Prostate gland (tissue), 2 donors: ENCODE results near the gene IVD. TPM values are rescaled to one million over a fixed set of nuclear protein-coding genes. Genes with fewer than 3 reads are reported as not detected.

ENCODE experiments used
- DNase-seq: peaks from one replicate; pipeline ENCODE4 v3.0.0-alpha.2; 2019; ENCODE audit warnings: low spot score
- H3K27ac ChIP-seq, 2 donors: fragments of 200-600 bp; sonication (generic); 2 replicates each; pipeline ENCODE4 v1.5.1; 2017 to 2019
- H3K27me3 ChIP-seq: fragments of 200-600 bp; sonication (generic); replicated peaks from 2 replicates; pipeline ENCODE4 v1.5.1; 2019; ENCODE audit not compliant: insufficient read depth
- H3K36me3 ChIP-seq, 2 donors: fragments of 200-600 bp; sonication (generic); 1 replicate in 1 of 2; 2 replicates in 1 of 2; pipeline versions ENCODE4 v1.5.1 to v1.8.1; 2017 to 2019
- H3K4me1 ChIP-seq: fragments of 200-600 bp; sonication (generic); replicated peaks from 2 replicates; pipeline ENCODE4 v1.5.1; 2019
- H3K4me3 ChIP-seq, 2 donors: fragments of 200-600 bp; sonication (generic); 2 replicates each; pipeline ENCODE4 v1.5.1; 2017 to 2019
- H3K9me3 ChIP-seq: fragments of 200-600 bp; sonication (generic); 2 replicates; pipeline ENCODE4 v1.5.1; 2017
- POLR2A ChIP-seq: fragments of 450-650 bp; IDR thresholded peaks from one replicate; pipeline ENCODE4 v1.6.1; 2016; ENCODE audit warnings: antibody characterized with exemption, mild to moderate bottlenecking
- POLR2AphosphoS5 ChIP-seq: sonication (generic); formaldehyde crosslinking; IDR thresholded peaks from one replicate; pipeline ENCODE4 v1.6.1; 2017; ENCODE audit warnings: antibody characterized with exemption
- WGBS: methylation state at CpG from one replicate; pipeline ENCODE4 v1.1.5; 2018; 5-methylcytosine and 5-hydroxymethylcytosine counted together
- intact Hi-C: fragments of 100-400 bp; cut with DNase I; formaldehyde crosslinking; loops from one replicate; pipeline ENCODE4 v1.14.2; 2022
- total RNA-seq, 2 donors: library from RNA; depleted of rRNA; stranded (reverse); fragments of >200 nt; gene quantifications; one replicate each; pipeline ENCODE4 v1.1.0, GENCODE V29; 2016
- TF ChIP-seq, protein P1 (sequence below), 4 experiments: fragments of 200-600 bp in 2 of 4; fragments of 450-650 bp in 2 of 4; sonication (generic) in 2 of 4; IDR thresholded peaks; 1 replicate in 3 of 4; 2 replicates in 1 of 4; pipeline ENCODE4 v1.5.1; 2016 to 2019; ENCODE audit warnings: antibody characterized with exemption in 4 of 4, mild to moderate bottlenecking in 2 of 4, moderate library complexity in 2 of 4

IVD gene
- total RNA-seq, 2 donors from 2014 or later: 112 to 115 TPM

DNA sequence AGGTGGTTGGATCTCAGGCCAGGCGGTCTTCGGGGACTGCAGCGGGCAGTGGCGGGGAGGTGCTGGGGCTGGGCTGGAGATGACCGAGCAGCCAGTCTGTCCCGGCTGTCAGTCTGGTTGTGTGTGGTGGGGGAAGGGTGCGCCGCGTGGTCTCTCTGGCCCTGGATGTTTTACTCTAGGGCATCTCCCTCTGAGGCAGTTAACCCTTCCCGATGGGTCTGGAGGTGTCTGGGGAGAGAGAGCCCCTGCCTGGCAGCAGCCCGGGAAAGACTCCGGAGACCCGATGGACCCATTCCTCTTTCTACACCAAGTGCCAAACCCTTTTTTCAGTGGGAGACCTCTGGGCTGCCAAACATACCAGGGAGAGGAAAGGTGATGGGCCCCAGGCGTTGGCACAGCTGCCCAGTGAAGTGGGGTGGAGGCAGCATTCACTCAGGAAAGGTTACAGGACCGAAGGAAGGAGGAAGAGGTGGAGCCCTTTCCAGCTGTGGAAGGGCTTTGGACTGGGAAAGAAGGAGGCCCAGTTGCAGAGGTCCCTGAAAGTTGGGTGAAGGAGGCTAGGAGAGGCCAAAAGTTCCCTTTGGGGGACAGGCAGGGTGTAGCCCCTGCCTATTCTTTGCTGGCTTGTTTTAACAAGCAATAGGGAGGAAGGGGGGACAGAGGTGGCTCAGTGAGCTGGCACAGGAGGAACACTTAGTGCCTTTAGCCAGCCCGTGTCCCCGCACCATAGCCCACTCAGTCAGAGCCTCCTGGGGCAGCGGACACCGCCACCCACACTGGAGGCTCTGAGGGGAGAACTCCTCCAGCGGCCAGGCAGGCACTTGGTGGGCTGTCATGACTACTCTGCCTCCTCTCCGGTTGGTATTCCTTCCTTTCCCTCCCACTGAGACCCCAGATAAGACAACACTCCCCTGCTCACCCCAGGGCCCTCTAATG lies 32.4 kb downstream of the IVD start:
- TF ChIP-seq POLR2A: no peak
- TF ChIP-seq POLR2AphosphoS5: no peak
- TF ChIP-seq, protein P1, sequence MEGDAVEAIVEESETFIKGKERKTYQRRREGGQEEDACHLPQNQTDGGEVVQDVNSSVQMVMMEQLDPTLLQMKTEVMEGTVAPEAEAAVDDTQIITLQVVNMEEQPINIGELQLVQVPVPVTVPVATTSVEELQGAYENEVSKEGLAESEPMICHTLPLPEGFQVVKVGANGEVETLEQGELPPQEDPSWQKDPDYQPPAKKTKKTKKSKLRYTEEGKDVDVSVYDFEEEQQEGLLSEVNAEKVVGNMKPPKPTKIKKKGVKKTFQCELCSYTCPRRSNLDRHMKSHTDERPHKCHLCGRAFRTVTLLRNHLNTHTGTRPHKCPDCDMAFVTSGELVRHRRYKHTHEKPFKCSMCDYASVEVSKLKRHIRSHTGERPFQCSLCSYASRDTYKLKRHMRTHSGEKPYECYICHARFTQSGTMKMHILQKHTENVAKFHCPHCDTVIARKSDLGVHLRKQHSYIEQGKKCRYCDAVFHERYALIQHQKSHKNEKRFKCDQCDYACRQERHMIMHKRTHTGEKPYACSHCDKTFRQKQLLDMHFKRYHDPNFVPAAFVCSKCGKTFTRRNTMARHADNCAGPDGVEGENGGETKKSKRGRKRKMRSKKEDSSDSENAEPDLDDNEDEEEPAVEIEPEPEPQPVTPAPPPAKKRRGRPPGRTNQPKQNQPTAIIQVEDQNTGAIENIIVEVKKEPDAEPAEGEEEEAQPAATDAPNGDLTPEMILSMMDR (IDR thresholded peaks at IDR 0.05): no peak
- WGBS: 63% methylated on average over 21 of the region's 21 CpGs
- H3K4me1 ChIP-seq: no peaks in the 10 kb centered on the region
- H3K4me3 ChIP-seq: no peak overlapping the region
- DNase-seq: no peak
- no peaks in the 10 kb centered on the region for H3K36me3 ChIP-seq
- H3K9me3 ChIP-seq: no peaks in the 10 kb centered on the region
- intact Hi-C loops: no loop called here
- H3K27ac ChIP-seq: no peak overlapping the region
- H3K27me3 ChIP-seq: no peaks in the 10 kb centered on the region

DNA sequence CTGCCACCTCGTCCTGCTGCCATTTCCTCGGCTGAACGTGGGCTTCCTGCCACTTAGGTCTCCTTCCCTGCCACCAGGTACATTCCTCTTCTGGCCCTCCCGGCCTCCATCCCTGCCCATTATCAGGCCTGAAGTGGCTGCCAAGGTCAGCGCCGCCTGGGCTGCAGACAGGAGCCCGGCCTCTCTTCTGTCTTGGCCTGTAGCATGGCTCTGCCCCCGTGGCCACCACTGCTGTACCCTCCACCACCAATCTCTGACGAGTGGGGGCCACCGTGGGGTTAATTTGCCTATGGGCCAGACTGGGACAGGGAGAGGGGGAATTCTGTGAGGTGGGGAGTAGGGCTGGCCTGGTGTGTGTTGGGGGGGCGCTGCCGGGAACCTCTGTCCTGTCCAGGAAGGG lies 33.1 kb downstream of the IVD start:
- H3K4me3 ChIP-seq: no peak overlapping the region
- intact Hi-C loops: no loop called here
- WGBS: 75% methylated on average over 12 of the region's 12 CpGs
- no peak for DNase-seq
- H3K36me3 ChIP-seq: no peaks in the 10 kb centered on the region
- no peaks in the 10 kb centered on the region for H3K27me3 ChIP-seq
- no peak overlapping the region for H3K27ac ChIP-seq
- no peaks in the 10 kb centered on the region for H3K9me3 ChIP-seq
- no peaks in the 10 kb centered on the region for H3K4me1 ChIP-seq
- TF ChIP-seq, protein P1 (IDR thresholded peaks at IDR 0.05): no peak
- TF ChIP-seq POLR2AphosphoS5 (no peak), POLR2A (no peak)

DNA sequence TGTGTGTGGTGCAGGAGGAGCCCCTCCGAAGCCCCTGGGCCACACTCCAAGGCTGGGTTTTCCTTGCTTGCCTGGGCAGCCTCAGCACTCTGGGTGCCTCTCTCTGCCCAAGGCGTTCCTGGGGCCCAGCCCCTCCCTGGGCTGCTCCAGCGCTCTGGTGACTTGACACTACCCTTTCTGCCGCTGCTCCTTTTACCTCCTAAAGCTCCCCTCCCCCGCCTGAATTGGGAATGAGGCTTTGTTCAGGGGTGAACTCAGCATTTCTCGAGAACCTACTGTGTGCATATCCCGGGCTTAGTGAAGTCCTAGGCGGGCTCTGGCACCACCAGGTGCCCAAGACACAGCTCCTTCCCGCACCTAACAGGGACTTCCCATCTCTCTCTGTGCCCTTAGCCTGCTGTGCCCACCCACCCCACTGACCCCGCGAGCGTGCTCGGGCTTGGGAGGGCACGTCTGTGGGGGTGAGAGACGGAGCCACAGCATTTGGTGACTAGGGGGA lies 33.9 kb downstream of the IVD start:
- WGBS: 17% methylated on average over 15 of the region's 15 CpGs
- TF ChIP-seq POLR2A: no peak
- TF ChIP-seq POLR2AphosphoS5: no peak
- TF ChIP-seq, protein P1 (IDR thresholded peaks at IDR 0.05): no peak
- Histone ChIP-seq H3K27me3 (no peaks in the 10 kb centered on the region), H3K4me3 (peak overlapping the region; percentile 84 to 92), H3K36me3 (no peaks in the 10 kb centered on the region), H3K27ac (no peak overlapping the region), H3K4me1 (no peaks in the 10 kb centered on the region), H3K9me3 (no peaks in the 10 kb centered on the region)
- no peak for DNase-seq
- intact Hi-C loops: no loop called here

DNA sequence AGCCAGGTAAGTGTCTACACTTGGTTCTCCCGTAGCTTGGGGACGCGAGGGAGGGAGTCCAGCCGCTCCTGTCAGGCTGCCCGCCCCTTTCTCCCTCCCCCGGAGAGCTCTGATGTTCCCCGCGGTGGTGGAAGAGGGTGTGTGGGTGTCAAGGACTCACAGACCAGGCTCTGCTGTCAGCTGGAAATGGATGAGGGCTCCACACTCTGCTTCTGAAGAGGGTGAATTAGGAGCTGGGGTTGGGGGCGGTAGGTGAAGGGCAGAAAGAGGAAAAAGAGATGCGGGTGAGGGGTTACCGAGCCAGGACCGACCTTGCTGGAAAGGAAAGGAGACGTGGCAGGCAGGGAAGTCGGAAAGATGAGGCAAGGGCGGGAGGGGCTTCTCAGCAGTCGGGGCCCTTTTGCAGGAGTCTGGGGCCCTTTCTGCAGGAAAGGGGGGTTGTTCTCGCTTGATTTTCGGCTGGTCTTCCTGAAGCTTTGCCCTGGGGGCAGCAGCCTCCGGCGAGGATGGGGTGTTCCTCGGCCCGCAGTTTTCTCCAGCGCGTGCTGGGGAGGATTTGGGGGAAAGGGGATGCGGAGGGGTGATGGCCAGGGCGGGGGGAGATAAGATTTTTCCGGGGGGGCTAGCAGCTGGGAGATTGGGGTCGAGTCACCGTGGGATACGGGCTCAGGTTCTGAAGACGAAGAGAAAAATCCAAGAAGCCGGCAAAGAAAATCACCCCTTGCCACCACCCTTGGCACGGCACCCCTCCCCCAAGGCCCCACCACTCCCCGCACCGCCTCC lies 34.6 kb downstream of the IVD start:
- intact Hi-C loops: loop anchor here (5.0 kb wide), 1 partner anchor 127 kb away; the partner anchor contains the start of genes CCDC32 and RPUSD2
- no peaks in the 10 kb centered on the region for H3K9me3 ChIP-seq
- under 1% methylated on average over 35 of the region's 35 CpGs for WGBS
- H3K36me3 ChIP-seq: no peaks in the 10 kb centered on the region
- H3K4me1 ChIP-seq: no peaks in the 10 kb centered on the region
- no peak for TF ChIP-seq POLR2AphosphoS5
- TF ChIP-seq POLR2A: no peak
- TF ChIP-seq, protein P1 (IDR thresholded peaks at IDR 0.05): no peak
- H3K27ac ChIP-seq: no peak overlapping the region
- DNase-seq: no peak
- no peaks in the 10 kb centered on the region for H3K27me3 ChIP-seq
- peak overlapping the region; percentile 84 to 92 for H3K4me3 ChIP-seq
